Measurements from ENCODE around the gene MT4.

- TF ChIP-seq, protein P1, sequence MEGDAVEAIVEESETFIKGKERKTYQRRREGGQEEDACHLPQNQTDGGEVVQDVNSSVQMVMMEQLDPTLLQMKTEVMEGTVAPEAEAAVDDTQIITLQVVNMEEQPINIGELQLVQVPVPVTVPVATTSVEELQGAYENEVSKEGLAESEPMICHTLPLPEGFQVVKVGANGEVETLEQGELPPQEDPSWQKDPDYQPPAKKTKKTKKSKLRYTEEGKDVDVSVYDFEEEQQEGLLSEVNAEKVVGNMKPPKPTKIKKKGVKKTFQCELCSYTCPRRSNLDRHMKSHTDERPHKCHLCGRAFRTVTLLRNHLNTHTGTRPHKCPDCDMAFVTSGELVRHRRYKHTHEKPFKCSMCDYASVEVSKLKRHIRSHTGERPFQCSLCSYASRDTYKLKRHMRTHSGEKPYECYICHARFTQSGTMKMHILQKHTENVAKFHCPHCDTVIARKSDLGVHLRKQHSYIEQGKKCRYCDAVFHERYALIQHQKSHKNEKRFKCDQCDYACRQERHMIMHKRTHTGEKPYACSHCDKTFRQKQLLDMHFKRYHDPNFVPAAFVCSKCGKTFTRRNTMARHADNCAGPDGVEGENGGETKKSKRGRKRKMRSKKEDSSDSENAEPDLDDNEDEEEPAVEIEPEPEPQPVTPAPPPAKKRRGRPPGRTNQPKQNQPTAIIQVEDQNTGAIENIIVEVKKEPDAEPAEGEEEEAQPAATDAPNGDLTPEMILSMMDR (IDR thresholded peaks at IDR 0.05) = no peak
- no peak for TF ChIP-seq EZH2phosphoT487 (IDR thresholded peaks at IDR 0.05)
- TF ChIP-seq EZH2 (IDR thresholded peaks at IDR 0.05) = no peak
Measured at GRCh38 chr16:56607109-56607618, 42.3 kb downstream of the MT4 start.

Data from neural progenitor cell (in vitro differentiated cells).